ENCODE results near the gene DSPP. TPM values are rescaled to one million over a fixed set of nuclear protein-coding genes. Genes with fewer than 3 reads are reported as not detected.
"Not testable (repeated sequence)": the region's sequence is repeated elsewhere in the genome, so short reads cannot be mapped to it uniquely, and the experiment has no call there.

Gene DSPP
- 3.4 TPM for total RNA-seq (ENCODE audit: insufficient read depth, low replicate concordance)

DNA sequence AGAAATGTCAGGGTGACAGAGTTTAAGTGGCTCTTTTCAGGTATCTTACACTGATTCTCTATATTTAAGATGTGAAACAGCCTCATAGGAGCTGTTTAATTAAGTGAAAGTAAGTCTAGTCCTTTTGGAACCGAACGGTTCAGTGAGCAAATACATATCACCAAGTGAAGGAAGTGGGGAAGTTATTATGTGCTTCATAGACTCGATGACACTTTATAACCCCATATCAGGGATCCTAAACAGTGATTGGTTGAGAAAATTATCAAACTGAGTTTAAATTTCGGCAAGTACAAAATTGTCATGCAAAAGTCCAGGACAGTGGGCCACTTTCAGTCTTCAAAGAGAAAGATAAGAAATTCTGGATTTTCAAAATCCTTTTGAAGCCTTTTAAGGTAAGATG lies at the start of gene DSPP:
DSPP (plus strand) TSS at position 301 of the 400 bp plus-strand sequence. CDS start 2,380 bp downstream, outside the sequence.
- no peak for DNase-seq (ENCODE audit: low spot score)

DNA sequence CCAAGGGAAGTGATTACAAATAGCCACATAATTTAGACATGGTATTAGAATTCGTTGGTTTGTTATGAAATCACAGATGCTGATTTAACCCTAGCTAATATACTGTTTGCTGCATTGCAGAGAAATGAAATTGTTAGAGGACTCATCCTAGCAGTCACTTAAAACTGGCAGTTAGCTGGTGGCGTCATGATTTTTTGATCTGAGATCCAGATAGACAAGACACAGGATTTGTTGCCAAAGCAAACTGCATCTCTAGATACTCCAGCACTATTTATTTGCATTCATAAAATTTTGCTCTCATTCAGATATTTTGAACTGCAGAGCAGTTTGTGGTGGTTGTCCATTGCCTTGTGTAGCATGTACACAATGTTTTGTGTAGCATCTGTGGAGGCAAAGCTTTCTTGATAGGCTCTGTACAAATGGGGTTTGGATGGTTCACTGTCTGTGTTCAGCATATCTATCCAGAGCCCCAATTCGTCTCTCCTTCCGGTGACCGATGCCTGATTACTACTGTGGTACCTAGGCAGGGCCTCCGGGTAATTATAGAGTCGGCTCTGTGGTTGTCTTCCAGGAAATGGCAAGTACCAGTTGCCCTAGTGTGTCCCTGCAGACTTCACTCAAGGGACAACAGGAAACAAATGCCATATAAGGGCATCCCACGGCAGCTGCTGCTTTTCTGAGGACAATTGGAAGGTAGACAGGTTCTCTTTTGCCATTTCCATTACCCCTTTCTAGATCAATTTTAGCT lies 49.1 kb upstream of the DSPP start:
- no peak for DNase-seq (ENCODE audit: low spot score)

DNA sequence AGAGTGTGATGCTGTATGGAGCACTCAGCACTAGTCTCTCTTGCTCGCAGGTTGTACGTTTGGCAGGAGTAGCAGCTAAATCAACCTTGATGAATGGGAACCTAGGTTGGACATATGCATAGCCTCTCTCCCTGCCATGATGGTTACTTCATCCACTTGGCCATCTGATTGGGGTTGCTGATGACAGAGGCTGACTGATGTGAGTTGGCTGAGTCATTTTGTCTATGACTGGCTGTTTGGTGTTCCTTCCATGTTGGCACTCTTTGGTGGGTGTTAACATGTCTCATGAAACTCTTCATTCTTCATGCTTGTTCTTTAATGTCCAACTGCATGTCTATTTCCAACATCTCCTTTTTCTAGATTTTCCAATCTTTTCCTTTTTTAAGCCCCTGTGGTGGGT lies 47.5 kb upstream of the DSPP start:
- DNase-seq (ENCODE audit: low spot score): no peak

DNA sequence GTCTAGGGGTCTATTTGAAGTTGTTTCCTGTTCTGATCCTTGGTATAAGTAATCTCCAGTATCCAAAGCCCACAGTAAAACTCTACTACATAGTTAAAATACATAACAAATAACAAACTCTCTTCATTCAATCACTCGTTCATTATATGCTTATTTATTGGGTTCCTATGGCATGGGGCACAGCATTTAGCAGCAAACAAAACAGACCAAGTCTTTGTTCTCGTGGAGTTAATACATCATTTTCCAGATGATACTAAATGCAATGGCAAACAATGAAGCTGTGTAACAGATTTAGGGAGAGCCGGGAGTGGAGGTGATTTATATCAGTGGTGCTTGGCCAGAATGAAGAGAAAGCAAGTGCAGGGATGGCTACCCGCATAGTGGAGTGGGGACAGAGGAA lies 42.6 kb upstream of the DSPP start:
- DNase-seq (ENCODE audit: low spot score): no peak

DNA sequence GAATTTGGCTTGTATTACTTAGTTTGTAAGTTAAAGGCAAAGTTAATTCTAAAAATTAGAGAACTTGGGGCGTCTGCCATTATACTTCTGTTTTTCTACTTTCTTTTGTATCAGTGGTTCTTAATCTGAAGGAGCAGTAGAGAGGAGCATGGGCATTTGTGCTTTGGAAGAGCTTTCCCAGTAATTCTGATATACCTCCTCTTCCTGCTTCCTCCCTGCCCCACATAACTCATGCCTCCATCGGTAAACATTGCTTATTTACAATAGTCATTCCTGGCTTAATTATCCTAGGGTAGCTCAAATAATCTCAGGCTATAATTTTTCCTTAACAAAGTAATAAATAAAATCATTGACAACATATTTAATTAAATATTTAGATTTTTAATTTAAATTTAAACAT lies 42.1 kb upstream of the DSPP start:
- no peak for DNase-seq (ENCODE audit: low spot score)

DNA sequence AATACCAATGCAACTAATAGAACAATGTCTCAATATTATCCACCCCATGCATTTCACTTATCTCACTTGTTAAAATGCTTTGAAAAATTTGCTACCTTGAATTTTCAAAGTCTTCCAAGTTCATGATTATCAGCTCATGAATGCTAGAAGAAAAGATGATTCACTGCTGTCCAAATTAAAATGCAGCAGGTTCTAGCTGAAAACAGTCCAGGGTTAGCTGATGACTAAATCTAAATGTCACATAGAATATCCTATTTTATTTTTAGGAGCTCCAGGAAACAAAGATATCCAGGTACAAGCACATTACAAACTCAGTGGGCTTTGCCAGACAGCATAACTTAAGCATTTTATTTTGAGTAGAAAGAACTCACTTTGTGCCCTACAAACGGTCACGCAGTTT lies 41.1 kb upstream of the DSPP start:
- no peak for DNase-seq (ENCODE audit: low spot score)

DNA sequence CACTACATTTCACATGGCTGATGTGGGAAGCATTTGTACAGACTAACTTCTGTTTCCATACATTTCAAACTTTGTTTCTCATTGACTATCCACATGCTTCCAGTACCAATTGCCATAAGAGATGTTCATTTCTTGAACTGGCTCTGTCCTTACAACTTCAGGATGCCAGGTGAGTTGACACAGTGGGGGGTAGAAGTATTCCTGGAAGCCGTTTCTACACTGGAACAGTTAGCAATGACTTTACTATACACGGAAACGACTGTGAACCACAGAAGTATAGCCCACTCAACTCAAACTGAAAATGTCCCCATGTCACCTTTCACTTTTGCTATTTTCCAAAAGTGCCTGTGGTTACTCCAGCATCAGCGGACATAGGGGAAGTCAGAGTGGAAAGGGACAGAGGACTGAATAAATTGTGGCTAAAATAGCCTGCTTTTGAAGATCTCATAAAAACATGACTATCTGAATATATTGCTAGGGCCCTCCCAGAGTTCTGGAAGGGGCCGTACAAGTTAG lies 38.0 kb upstream of the DSPP start:
- no peak for DNase-seq (ENCODE audit: low spot score)

DNA sequence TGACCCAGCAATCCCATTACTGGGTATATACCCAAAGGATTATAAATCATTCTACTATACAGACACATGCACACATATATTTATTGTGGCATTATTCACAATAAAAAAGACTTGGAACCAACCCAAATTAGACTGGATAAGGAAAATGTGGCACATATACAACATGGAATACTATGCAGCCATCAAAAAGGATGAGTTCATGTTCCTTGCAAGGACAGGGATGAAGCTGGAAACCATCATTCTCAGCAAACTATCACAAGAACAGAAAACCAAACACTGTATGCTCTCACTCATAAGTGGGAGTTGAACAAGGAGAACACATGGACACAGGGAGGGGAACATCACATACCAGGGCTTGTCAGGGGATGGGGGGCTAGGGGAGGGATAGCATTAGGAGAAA lies 34.0 kb upstream of the DSPP start:
- not testable (repeated sequence) for DNase-seq (ENCODE audit: low spot score)

DNA sequence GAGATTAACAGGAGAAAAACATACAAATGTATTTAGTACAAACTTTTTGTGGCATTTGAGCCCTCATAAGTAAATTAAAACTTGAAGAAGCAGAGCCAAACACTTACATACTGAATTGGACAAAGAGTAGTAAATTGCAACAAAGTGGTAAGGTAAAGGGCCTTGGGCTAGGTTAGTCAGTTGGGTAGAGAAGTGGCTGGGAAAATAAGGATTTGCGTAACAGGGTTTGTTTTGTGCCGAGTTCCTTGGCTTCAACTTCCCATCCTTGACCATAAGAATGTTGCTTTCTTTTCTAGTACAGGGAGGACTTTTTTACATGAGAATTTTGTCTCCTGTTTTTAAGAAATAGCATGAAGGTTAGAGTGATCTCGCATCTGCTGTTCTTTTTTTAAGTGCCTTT lies 33.3 kb upstream of the DSPP start:
- no peak for DNase-seq (ENCODE audit: low spot score)

DNA sequence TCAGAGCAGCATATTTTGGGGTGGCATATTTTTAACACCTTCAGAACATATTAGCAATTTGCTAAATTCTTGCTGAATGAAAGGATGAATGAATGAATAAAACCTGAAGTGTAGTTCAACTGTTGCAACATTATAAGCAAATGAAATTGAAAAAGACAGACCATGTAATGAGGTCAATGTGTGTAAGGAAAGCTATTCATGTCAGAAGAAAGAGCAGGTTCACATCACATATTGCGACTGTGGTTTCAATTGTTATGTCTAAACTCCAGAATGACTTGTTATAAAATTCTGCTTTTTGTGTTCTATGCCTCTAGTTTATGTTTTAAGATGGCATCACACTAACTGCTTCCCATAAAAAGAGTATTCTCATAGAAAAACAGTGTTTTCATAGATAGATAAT lies 32.9 kb upstream of the DSPP start:
- no peak for DNase-seq (ENCODE audit: low spot score)

DNA sequence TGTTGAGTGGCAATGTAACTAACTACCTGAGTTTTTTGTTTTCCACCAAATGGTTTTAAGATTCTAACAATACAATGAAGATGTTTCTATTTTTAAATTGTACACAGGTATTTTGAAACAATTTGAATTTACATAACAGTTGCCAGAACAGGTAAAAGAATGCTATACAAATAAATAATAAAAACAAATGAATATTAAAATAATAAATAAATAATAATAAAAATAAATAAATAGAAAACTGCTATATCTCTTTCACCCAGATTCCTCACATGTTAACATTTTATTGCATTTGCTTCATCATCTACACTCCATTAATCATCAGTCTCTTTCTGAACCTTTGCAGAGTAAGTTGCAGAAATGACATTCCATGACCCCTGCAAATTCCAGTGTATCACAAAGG lies 32.3 kb upstream of the DSPP start:
- no peak for DNase-seq (ENCODE audit: low spot score)

DNA sequence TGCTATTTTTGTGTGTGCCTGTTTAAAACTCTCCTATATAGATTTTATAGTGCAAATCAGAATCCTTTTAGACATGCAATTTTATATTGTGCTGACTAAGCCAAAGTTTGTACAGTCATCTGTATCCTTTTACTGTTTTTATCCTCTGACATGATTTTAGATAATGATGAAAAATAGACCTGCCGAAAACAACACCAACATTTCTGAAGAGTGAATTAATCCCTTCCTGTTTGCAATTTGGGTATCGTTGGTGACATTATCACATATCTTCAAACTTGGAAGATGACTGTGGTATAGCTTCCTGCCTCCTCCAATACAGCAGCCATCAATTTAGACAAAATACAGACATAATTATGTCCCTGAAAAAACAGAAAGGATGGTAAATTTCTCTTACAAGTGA lies 28.9 kb upstream of the DSPP start:
- DNase-seq (ENCODE audit: low spot score): no peak

DNA sequence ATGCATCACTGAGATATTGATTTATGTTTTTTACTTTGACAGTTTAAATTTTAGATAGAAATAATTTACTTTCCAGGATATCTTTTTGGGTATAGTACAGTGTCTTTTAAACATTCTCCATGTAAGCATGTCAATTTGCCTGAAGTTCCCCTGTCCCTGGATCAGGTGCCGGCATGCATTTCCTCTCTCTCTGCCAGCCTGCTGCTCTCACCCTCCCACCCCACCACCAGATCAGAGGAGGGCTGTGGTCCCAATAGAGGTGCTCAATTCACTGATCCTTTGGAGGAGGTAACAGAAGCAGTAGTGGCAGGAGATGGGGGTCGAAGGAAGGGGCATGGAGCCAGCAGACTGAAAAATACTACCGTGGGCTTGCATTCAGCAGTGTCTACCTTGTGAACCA lies 28.3 kb upstream of the DSPP start:
- no peak for DNase-seq (ENCODE audit: low spot score)

DNA sequence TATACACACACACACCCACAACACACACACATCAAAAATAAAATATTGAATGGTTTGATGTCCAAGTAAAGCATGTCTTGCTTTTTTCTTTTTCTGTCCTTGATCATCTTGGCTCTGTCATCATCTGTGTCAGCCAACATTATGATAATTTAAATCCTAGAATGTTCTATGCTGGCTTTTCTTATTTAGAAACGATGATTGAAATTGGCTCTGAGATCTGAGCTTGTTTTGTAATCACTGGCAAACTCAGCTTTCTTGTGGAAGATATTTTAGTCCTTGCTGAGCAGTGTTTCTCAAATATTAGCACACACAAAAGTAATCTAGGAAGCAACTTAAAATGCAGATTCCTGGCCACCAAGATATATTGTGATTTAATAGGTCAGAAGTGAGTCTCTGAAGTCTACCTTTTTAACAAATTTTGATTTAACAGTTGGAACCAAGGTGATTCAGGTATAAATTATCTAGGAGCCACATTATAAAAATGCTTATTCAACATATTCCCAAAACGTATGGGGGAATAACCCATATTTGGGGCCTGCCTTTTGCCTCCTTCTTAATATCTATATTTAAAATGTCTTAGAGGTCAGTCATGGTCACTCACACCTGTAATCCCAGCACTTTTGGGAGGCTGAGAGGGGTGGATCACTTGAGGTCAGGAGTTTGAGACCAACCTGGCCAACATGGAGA lies 24.0 kb upstream of the DSPP start:
- DNase-seq (ENCODE audit: low spot score): peak; percentile 25

DNA sequence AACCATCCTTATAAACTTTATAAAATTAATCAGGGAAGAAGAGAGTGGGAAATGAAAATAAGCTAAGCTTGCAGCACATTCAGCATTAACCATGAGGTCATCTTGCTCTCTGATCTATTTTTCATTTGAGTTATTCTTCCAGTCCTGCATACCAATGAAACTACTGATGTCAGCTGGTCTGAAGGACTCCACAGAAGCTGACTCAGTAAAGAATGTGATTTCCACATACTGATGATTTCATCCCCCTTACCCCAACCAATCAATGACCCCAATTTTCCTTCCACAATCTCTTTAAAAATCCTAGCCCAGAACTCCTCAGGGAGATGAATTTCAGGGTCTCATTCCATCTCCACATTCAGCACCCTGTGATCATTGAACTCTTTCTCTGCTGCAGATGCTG lies 18.8 kb upstream of the DSPP start:
- peak; percentile 86 for DNase-seq (ENCODE audit: low spot score)

DNA sequence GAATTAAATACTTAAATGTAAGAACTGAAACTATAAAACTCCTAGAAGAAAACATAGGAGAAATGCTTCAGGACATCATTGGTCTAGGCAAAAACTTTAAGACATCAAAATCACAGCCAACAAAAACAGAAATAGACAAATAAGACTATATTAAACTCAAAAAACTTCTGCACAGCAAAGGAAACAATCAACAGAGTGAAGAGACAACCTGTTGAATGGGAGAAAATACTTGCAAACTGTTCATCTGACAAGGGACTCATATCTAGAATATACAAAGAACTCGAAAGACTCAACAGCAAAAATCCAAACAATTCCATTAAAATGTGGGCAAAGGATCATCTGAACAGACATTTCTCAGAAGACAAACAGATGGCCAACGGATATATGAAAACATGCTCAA lies 16.2 kb upstream of the DSPP start:
- no peak for DNase-seq (ENCODE audit: low spot score)

DNA sequence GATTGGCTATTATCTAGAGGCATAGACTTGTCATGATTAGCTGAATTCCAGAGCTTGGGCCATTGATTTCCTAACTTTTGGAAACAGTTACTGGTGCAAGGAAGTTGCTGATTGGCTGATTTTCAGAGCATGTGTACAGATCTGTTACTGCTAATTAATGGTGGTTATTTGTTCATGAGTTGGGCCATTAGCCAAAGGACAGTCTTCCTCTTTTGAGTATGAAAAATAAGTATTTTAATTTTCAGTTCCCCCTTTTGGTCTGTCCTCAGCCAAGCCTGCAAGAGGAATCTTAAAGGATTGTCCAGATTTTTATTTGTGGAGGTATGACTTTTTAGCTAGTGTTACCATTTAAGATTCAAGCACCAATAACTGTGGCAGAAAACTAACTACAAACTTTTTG lies 7.0 kb upstream of the DSPP start:
- DNase-seq (ENCODE audit: low spot score): no peak

DNA sequence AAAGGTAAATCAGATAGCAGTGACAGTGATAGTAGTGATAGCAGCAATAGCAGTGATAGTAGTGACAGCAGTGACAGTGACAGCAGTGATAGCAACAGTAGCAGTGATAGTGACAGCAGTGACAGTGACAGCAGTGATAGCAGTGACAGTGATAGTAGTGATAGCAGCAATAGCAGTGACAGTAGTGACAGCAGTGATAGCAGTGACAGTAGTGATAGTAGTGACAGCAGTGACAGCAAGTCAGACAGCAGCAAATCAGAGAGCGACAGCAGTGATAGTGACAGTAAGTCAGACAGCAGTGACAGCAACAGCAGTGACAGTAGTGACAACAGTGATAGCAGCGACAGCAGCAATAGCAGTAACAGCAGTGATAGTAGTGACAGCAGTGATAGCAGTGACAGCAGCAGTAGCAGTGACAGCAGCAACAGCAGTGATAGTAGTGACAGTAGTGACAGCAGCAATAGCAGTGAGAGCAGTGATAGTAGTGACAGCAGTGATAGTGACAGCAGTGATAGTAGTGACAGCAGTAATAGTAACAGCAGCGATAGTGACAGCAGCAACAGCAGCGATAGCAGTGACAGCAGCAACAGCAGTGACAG lies 6.1 kb downstream of the DSPP start:
- DNase-seq (ENCODE audit: low spot score): no peak

DNA sequence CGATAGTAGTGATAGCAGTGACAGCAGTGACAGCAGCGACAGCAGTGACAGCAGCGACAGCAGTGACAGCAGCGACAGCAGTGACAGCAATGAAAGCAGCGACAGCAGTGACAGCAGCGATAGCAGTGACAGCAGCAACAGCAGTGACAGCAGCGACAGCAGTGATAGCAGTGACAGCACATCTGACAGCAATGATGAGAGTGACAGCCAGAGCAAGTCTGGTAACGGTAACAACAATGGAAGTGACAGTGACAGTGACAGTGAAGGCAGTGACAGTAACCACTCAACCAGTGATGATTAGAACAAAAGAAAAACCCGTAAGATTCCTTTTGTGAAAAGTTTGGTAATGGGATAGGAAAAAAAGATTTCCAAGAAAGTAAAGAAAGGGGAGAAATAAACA lies 7.9 kb downstream of the DSPP start:
- no peak for DNase-seq (ENCODE audit: low spot score)

DNA sequence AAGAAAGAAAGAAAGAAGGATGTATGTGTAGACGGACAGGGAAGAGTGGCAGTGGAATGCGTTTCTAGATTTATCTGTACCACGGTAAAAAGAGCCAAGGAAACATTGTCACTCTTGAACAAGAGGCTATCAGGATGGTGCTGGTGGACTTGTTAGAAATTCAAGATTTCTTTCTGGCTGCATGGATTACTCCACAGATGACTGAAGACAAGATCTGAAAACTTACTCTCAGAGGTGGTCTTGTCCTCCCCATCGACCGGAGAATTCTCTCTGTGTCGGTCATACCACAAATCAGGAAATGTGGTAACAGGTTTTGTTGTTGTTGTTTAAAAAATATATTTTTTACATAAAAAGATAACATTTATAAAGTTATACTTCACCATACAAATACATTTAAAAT lies 11.8 kb downstream of the DSPP start:
- DNase-seq (ENCODE audit: low spot score): no peak

DNA sequence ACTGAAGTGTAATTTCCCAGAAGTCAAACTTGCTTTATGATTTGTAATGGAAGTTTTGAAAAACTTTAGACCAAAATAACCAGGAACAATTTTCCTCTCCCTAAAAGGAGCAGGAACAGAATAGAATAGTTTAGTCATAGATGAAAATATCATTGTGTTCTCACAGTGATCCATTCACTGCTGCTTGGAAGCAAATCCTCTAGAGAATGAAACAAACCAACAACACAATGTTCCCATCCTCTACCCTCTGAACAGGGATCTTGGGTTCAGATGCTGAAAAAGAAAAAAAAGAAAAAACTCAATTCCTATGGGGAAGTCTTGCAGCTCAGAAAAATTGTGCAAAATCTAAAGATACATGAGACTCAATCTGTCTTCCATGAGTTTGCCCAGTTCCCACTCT lies 12.2 kb downstream of the DSPP start:
- no peak for DNase-seq (ENCODE audit: low spot score)

DNA sequence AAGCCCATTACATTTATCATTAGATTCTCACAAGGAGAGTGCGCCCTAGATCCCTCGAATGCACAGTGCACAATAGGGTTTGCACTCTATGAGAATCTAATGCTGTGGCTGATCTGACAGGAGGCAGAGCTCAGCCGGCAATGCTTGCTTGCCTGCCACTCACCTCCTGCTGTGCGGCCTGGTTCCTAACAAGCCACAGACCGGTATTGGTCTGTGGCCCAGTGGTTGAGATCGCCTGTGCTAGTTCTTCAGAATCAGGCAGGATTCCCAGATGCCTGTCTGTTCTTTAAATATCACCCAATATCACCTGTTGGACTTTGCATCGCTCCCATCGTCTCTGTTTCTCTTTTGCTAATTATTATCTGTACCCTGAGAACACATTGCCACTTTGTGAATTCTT lies 14.0 kb downstream of the DSPP start:
- DNase-seq (ENCODE audit: low spot score): no peak

DNA sequence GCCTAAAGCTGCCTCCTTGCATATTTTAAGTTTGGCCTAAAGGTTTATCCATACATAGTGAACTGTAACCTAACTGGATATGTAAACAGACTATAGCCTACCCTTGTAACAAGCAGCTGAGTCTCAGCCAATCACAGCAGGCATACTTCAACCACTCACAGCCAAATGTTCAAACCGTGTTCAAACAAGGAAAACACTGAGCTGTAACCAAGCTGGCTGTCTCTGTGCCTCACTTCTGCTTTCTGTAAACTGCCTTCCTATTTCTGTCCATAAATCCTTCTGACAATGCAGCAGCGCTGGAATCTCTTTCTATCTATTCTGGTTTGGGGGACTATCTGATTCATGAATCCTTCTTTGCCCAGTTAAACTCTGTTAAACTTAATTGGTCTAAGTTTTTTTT lies 16.4 kb downstream of the DSPP start:
- DNase-seq (ENCODE audit: low spot score): peak; percentile 32
